HFF-Myc (cell line): Measurements from ENCODE around the gene PBX3.

Experiments
- DNase-seq: peaks from one replicate; pipeline ENCODE4 v3.0.0-alpha.2; 2011; ENCODE audit warnings: low read depth; ENCODE audit errors: extremely low read depth
- H3K4me3 ChIP-seq: replicated peaks from 2 replicates; pipeline ENCODE4 v1.5.1; 2011; ENCODE audit warnings: low read depth, mild to moderate bottlenecking, control low read depth, low read length
- CTCF ChIP-seq: IDR thresholded peaks from 2 replicates; pipeline ENCODE4 v1.5.1; 2012; ENCODE audit warnings: mild to moderate bottlenecking, low read depth, low read length, control low read depth; ENCODE audit errors: missing control alignments

PBX3 gene

GRCh38 chr9:125985142-125985997 is 238.2 kb downstream of the PBX3 start:
- no peak for DNase-seq
- H3K4me3 ChIP-seq = no peak overlapping the region
- no peak for TF ChIP-seq CTCF

- no peak overlapping the region for H3K4me3 ChIP-seq
- DNase-seq = no peak
- no peak for TF ChIP-seq CTCF
Measured at GRCh38 chr9:125985998-125986655, 239.0 kb downstream of the PBX3 start.

GRCh38 chr9:125986966-125987365 is 239.8 kb downstream of the PBX3 start:
- no peak for DNase-seq
- no peak overlapping the region for H3K4me3 ChIP-seq
- TF ChIP-seq CTCF = no peak

- TF ChIP-seq CTCF = no peak
- DNase-seq = no peak
- no peak overlapping the region for H3K4me3 ChIP-seq
Measured at GRCh38 chr9:125987420-125987819, 240.2 kb downstream of the PBX3 start.

- H3K4me3 ChIP-seq = no peak overlapping the region
- DNase-seq = no peak
- no peak for TF ChIP-seq CTCF
Measured at GRCh38 chr9:125988479-125989050, 241.4 kb downstream of the PBX3 start.

GRCh38 chr9:125989090-125989501 is 241.9 kb downstream of the PBX3 start:
- no peak overlapping the region for H3K4me3 ChIP-seq
- no peak for TF ChIP-seq CTCF
- DNase-seq = no peak
